Breast epithelium (tissue), 4 donors: ENCODE measurements around the gene CR1L. TPM values are rescaled to one million over a fixed set of nuclear protein-coding genes. Genes with fewer than 3 reads are reported as not detected.
A peak's percentile ranks its signal among the peaks of the same experiment; 100 is the strongest.
"Not testable (repeated sequence)": the region's sequence is repeated elsewhere in the genome, so short reads cannot be mapped to it uniquely, and the experiment has no call there.

Experiments
- DNase-seq, 2 donors: peaks; one replicate each; pipeline ENCODE4 v3.0.0-alpha.2; 2019; ENCODE audit warnings: low spot score in 2 of 2
- H3K27ac ChIP-seq, 2 donors: fragments of 200-600 bp; sonication (generic) in 1 of 2; one replicate each; pipeline ENCODE4 v1.5.1; 2016 to 2019; ENCODE audit warnings: mild to moderate bottlenecking in 1 of 2
- H3K27me3 ChIP-seq, 2 donors: fragments of 200-600 bp; sonication (generic) in 1 of 2; one replicate each; pipeline versions ENCODE4 v1.5.1 to v1.6.0; 2017 to 2019; ENCODE audit warnings: control low read depth in 1 of 2, mild to moderate bottlenecking in 1 of 2
- H3K36me3 ChIP-seq: fragments of 200-600 bp; one replicate; pipeline ENCODE4 v1.5.1; 2019
- H3K4me1 ChIP-seq, 2 donors: fragments of 200-600 bp; sonication (generic); one replicate each; pipeline ENCODE4 v1.5.1; 2016 to 2019; ENCODE audit warnings: control low read depth in 1 of 2
- H3K4me3 ChIP-seq, 3 donors: fragments of 200-600 bp; sonication (generic); 1 replicate in 2 of 3; 2 replicates in 1 of 3; pipeline ENCODE4 v1.5.1; 2016 to 2019; ENCODE audit warnings: mild to moderate bottlenecking in 3 of 3, moderate library complexity in 2 of 3
- H3K9me3 ChIP-seq, 2 donors: fragments of 200-600 bp; sonication (generic) in 1 of 2; one replicate each; pipeline ENCODE4 v1.5.1; 2016 to 2019; ENCODE audit warnings: control low read depth in 1 of 2
- POLR2A ChIP-seq: fragments of 450-650 bp; IDR thresholded peaks from one replicate; pipeline ENCODE4 v1.6.1; 2016; ENCODE audit warnings: antibody characterized with exemption, mild to moderate bottlenecking, moderate library complexity
- POLR2AphosphoS5 ChIP-seq, 3 donors: sonication (generic); formaldehyde crosslinking; IDR thresholded peaks; one replicate each; pipeline ENCODE4 v1.6.1; 2017; ENCODE audit warnings: antibody characterized with exemption in 3 of 3
- intact Hi-C: fragments of 100-400 bp; cut with DNase I; formaldehyde crosslinking; loops from one replicate; pipeline ENCODE4 v1.15.1; 2023; ENCODE audit warnings: low total_unique reads
- total RNA-seq, 3 donors: library from RNA; depleted of rRNA; stranded (reverse); fragments of >200 nt; gene quantifications; one replicate each; pipeline ENCODE4 v1.1.0, GENCODE V29; 2016
- TF ChIP-seq, protein P1 (sequence below), 3 donors: fragments of 450-650 bp; IDR thresholded peaks; one replicate each; pipeline ENCODE4 v1.5.1; 2016 to 2017; ENCODE audit warnings: antibody characterized with exemption in 3 of 3, mild to moderate bottlenecking in 3 of 3, moderate library complexity in 3 of 3

CR1L gene
- total RNA-seq, 3 donors from 2014 or later: not detected

DNA sequence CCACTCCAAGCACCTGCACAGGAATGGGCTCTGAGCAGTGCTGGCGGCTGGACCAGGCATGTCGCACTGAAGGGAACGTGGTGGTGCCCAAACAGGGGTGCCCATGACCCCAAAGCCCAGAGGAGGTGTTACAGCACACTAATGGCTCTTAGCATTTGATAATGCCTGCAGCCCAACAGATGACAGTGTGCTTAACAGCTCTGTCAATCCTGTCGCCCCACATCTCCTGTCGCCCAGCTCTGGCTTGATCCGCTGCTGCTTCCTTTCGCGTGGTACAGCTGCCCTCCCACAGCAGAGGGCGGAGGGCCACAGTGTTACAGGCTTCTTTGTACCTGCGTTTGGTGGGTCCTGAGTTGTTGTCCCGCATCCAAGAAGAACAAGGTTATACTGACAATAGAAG, 32.2 kb upstream of the CR1L start:
- no peaks in the 10 kb centered on the region for H3K36me3 ChIP-seq
- TF ChIP-seq POLR2A (no peak), POLR2AphosphoS5 (IDR thresholded peaks at IDR 0.05) (no peak)
- TF ChIP-seq, protein P1, sequence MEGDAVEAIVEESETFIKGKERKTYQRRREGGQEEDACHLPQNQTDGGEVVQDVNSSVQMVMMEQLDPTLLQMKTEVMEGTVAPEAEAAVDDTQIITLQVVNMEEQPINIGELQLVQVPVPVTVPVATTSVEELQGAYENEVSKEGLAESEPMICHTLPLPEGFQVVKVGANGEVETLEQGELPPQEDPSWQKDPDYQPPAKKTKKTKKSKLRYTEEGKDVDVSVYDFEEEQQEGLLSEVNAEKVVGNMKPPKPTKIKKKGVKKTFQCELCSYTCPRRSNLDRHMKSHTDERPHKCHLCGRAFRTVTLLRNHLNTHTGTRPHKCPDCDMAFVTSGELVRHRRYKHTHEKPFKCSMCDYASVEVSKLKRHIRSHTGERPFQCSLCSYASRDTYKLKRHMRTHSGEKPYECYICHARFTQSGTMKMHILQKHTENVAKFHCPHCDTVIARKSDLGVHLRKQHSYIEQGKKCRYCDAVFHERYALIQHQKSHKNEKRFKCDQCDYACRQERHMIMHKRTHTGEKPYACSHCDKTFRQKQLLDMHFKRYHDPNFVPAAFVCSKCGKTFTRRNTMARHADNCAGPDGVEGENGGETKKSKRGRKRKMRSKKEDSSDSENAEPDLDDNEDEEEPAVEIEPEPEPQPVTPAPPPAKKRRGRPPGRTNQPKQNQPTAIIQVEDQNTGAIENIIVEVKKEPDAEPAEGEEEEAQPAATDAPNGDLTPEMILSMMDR (IDR thresholded peaks at IDR 0.05): no peak
- no peaks in the 10 kb centered on the region for H3K27me3 ChIP-seq
- H3K4me3 ChIP-seq: no peak overlapping the region
- H3K4me1 ChIP-seq: no peaks in the 10 kb centered on the region
- DNase-seq: no peak
- no peak overlapping the region for H3K27ac ChIP-seq
- H3K9me3 ChIP-seq: no peaks in the 10 kb centered on the region
- intact Hi-C loops: loop anchor here (2.0 kb wide), 1 partner anchor 28 kb away; no protein-coding TSS in a partner anchor

DNA sequence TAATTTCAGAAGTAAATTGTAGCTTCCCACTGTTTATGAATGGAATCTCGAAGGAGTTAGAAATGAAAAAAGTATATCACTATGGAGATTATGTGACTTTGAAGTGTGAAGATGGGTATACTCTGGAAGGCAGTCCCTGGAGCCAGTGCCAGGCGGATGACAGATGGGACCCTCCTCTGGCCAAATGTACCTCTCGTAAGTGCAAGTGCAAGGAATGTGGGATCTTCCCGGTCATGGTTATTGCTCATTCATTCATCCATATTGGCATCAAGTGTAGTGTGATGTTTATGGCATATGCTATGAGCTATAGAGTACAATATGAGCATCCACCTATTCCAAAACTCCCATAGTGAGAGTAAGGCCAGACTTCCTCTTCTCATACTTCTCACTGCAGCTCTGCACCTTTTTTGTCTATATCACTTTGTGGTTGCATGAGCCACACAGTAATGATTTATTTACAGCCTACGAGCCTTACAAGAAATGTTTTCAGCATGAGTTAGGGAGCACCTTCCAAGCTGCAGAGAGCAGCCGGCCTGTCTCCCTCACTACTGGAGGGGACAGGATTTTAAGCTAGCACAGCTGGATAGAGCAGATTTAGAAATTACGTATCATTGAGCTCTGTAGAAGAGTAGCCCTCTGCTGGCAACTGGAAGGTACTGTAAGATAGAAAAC, 24.9 kb upstream of the CR1L start:
- Histone ChIP-seq H3K36me3 (no peaks in the 10 kb centered on the region), H3K4me1 (no peaks in the 10 kb centered on the region), H3K4me3 (no peak overlapping the region), H3K27me3 (no peaks in the 10 kb centered on the region), H3K9me3 (no peaks in the 10 kb centered on the region), H3K27ac (no peak overlapping the region)
- TF ChIP-seq, protein P1 (IDR thresholded peaks at IDR 0.05): peak; percentile 34 to 62 (median 51)
- TF ChIP-seq POLR2A: no peak
- DNase-seq: no peak
- intact Hi-C loops: no loop called here

DNA sequence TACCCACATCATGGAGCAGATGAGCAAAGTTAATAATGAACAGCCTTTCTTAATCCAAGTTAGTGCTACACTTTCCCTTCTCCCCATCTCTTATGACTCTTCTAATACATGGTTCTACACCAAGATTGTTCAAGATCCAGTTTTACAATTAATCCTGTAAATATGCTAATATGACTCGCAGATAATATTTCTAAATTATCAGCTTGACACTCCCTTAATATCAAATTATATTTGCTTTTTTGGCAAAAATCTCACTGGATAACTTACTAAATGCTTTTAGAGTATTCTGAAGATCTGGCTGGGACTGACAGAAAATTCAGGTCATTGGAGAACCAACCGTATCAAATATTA, 24.4 kb upstream of the CR1L start:
- intact Hi-C loops: no loop called here
- H3K27me3 ChIP-seq: no peaks in the 10 kb centered on the region
- H3K9me3 ChIP-seq: no peaks in the 10 kb centered on the region
- DNase-seq: no peak
- H3K27ac ChIP-seq: no peak overlapping the region
- H3K4me1 ChIP-seq: no peaks in the 10 kb centered on the region
- H3K4me3 ChIP-seq: no peak overlapping the region
- H3K36me3 ChIP-seq: no peaks in the 10 kb centered on the region
- TF ChIP-seq, protein P1 (IDR thresholded peaks at IDR 0.05): no peak
- TF ChIP-seq POLR2AphosphoS5 (IDR thresholded peaks at IDR 0.05): no peak
- TF ChIP-seq POLR2A: no peak

DNA sequence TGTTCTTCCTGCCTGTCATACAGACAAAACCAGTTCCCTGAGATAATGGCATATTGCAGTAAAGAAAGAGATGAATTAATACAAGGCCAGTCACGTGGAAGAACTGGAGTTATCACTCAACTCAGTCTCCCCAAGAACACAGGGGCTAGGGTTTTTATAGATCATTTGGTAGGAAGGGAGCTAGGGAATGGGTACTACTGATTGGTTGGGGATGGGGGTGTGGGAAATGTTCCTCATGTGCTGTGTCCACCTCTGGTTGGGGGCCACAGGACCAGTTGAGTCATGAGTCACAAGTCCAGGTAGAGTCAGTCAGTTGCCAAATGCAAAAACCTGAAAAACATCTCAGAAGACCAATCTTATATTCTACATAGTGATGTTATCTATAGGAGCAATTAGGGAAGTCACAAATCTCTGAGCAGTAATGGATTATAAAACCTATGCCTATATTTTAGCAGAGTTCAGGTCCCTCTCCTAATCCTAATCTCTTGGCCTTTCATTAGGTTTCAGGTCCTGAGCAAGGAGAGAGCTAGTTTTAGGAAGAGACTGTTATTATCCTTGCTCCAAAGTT, 19.3 kb upstream of the CR1L start:
- H3K27ac ChIP-seq, intact Hi-C loops, H3K4me1 ChIP-seq, DNase-seq, H3K4me3 ChIP-seq, H3K27me3 ChIP-seq, H3K9me3 ChIP-seq, H3K36me3 ChIP-seq: not testable (repeated sequence)

DNA sequence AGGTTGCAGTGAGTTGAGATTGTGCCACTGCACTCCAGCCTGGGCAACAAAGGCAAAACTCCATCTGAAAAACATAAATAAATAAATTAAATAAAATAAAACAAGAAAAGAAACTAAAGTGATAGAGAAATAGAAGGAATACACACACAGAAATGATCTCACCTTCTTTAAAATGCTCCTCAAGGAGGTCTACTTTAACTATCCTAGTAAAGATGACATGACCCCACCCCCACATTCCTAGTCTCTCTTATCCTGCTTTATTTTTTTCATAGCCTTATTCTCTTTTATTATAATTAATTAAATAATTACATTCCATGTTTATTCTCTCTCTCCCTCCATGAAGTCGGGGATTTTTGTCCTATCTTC, 18.0 kb upstream of the CR1L start:
- H3K9me3 ChIP-seq: no peaks in the 10 kb centered on the region
- no peak overlapping the region for H3K4me3 ChIP-seq
- no peaks in the 10 kb centered on the region for H3K4me1 ChIP-seq
- no peaks in the 10 kb centered on the region for H3K27me3 ChIP-seq
- intact Hi-C loops: no loop called here
- H3K36me3 ChIP-seq: no peaks in the 10 kb centered on the region
- TF ChIP-seq POLR2A (no peak), POLR2AphosphoS5 (IDR thresholded peaks at IDR 0.05) (no peak)
- TF ChIP-seq, protein P1 (IDR thresholded peaks at IDR 0.05): no peak
- DNase-seq: no peak
- no peak overlapping the region for H3K27ac ChIP-seq
